CD4-positive, alpha-beta T cell (primary cell): ENCODE results near the gene PPBP. TPM values are rescaled to one million over a fixed set of nuclear protein-coding genes. Genes with fewer than 3 reads are reported as not detected.

Source experiments
- ATAC-seq: fragments of 200-7000 bp; cut with Tn5 transposase; one replicate; pipeline ENCODE4 v1.10.0; 2022; ENCODE audit warnings: mild to moderate bottlenecking; ENCODE audit not compliant: poor library complexity
- CTCF ChIA-PET: fragments of 350-600 bp; sonication (Branson Sonifier 250); formaldehyde crosslinking; loops from one replicate; lab custom pipeline; 2021; ENCODE audit warnings: antibody characterized with exemption, inconsistent platforms; lab: Charles Lee
- POLR2A ChIA-PET: fragments of 350-600 bp; sonication (Branson Sonifier 250); formaldehyde crosslinking; loops from one replicate; lab custom pipeline; 2021; ENCODE audit warnings: antibody characterized with exemption, inconsistent platforms; lab: Charles Lee
- DNase-seq, 14 experiments: peaks; one replicate each; pipeline ENCODE4 v3.0.0-alpha.2; 2013 to 2020; ENCODE audit warnings: mixed read lengths in 2 of 14
- H3K27ac ChIP-seq, 2 donors: one replicate each; pipeline versions ENCODE4 v1.5.1 to v1.7.0; 2013; ENCODE audit warnings: low read length in 2 of 2, low read depth in 1 of 2, mild to moderate bottlenecking in 1 of 2
- H3K27me3 ChIP-seq, 2 experiments: 1 replicate in 1 of 2; 2 replicates in 1 of 2; pipeline versions ENCODE4 v1.6.1 to v1.7.0; 2013; ENCODE audit warnings: low read length in 2 of 2, control low read depth in 1 of 2, mild to moderate bottlenecking in 1 of 2, moderate library complexity in 1 of 2; ENCODE audit not compliant: insufficient read depth in 2 of 2, control insufficient read depth in 1 of 2
- H3K36me3 ChIP-seq: one replicate; pipeline ENCODE4 v1.6.1; 2013; ENCODE audit warnings: low read length, control low read depth; ENCODE audit not compliant: insufficient read depth
- H3K4me1 ChIP-seq: one replicate; pipeline ENCODE4 v1.6.1; 2013; ENCODE audit warnings: low read length, control low read depth; ENCODE audit not compliant: insufficient read depth
- H3K4me3 ChIP-seq: one replicate; pipeline ENCODE4 v1.5.1; 2013; ENCODE audit warnings: mild to moderate bottlenecking, low read length, moderate library complexity
- H3K9me3 ChIP-seq, 2 experiments: 1 replicate in 1 of 2; 2 replicates in 1 of 2; pipeline versions ENCODE4 v1.6.1 to v1.7.0; 2013; ENCODE audit warnings: low read length in 2 of 2, mild to moderate bottlenecking in 2 of 2, control low read depth in 1 of 2, moderate library complexity in 1 of 2; ENCODE audit not compliant: control insufficient read depth in 1 of 2, insufficient read depth in 1 of 2
- H3K27ac Mint-ChIP-seq: one replicate; pipeline ENCODE4 v1.8.0; 2020; ENCODE audit warnings: mixed read lengths
- H3K27me3 Mint-ChIP-seq: one replicate; pipeline ENCODE4 v1.8.0; 2021; ENCODE audit warnings: mixed read lengths
- H3K36me3 Mint-ChIP-seq: one replicate; pipeline ENCODE4 v1.8.0; 2021; ENCODE audit warnings: low read depth, mixed read lengths
- H3K4me1 Mint-ChIP-seq: one replicate; pipeline ENCODE4 v1.8.0; 2021; ENCODE audit warnings: low read depth, mixed read lengths
- H3K4me3 Mint-ChIP-seq: one replicate; pipeline ENCODE4 v1.8.0; 2020; ENCODE audit warnings: mild to moderate bottlenecking, mixed read lengths
- H3K9me3 Mint-ChIP-seq: one replicate; pipeline ENCODE4 v1.8.0; 2020; ENCODE audit warnings: mixed read lengths
- intact Hi-C, 2 experiments: fragments of 100-400 bp; cut with DNase I in 1 of 2; cut with micrococcal nuclease in 1 of 2; formaldehyde crosslinking; loops; one replicate each; pipeline versions ENCODE4 v1.15.1 to v1.9.0; 2023 to 2025; cut with DNase I, micrococcal nuclease
- total RNA-seq, 174 experiments: library from RNA in 2 of 174; stranded (reverse) in 2 of 174; gene quantifications; one replicate each; pipeline ENCODE4 v1.2.3 and lab custom pipeline; 2021 to 2026
- TF ChIP-seq, protein P1 (sequence below): fragments of 200-600 bp; IDR thresholded peaks from one replicate; pipeline ENCODE4 v1.8.0; 2022; ENCODE audit warnings: antibody characterized with exemption, mild to moderate bottlenecking

Gene PPBP
- total RNA-seq, 2 experiments from 2014 or later = 0.52 to 0.95 TPM

- H3K4me3 ChIP-seq = no peak overlapping the region
- H3K4me1 Mint-ChIP-seq = no peaks in the 10 kb centered on the region
- peaks cover 0 to 4% of the 10 kb centered on the region in 2 experiments for H3K9me3 ChIP-seq
- no peaks in the 10 kb centered on the region for H3K4me1 ChIP-seq
- DNase-seq (no peak), ATAC-seq (no peak)
- H3K36me3 ChIP-seq = no peaks in the 10 kb centered on the region
- ChIA-PET CTCF (no interaction called here), POLR2A (no interaction called here)
- H3K4me3 Mint-ChIP-seq = no peak overlapping the region
- H3K36me3 Mint-ChIP-seq = no peaks in the 10 kb centered on the region
- peaks cover 3% of the 10 kb centered on the region for H3K9me3 Mint-ChIP-seq
- no peak overlapping the region for H3K27ac Mint-ChIP-seq
- H3K27me3 ChIP-seq = no peaks in the 10 kb centered on the region
- H3K27ac ChIP-seq = no peak overlapping the region
- intact Hi-C loops = no loop called here
- TF ChIP-seq, protein P1, sequence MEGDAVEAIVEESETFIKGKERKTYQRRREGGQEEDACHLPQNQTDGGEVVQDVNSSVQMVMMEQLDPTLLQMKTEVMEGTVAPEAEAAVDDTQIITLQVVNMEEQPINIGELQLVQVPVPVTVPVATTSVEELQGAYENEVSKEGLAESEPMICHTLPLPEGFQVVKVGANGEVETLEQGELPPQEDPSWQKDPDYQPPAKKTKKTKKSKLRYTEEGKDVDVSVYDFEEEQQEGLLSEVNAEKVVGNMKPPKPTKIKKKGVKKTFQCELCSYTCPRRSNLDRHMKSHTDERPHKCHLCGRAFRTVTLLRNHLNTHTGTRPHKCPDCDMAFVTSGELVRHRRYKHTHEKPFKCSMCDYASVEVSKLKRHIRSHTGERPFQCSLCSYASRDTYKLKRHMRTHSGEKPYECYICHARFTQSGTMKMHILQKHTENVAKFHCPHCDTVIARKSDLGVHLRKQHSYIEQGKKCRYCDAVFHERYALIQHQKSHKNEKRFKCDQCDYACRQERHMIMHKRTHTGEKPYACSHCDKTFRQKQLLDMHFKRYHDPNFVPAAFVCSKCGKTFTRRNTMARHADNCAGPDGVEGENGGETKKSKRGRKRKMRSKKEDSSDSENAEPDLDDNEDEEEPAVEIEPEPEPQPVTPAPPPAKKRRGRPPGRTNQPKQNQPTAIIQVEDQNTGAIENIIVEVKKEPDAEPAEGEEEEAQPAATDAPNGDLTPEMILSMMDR = no peak
- peaks cover 6% of the 10 kb centered on the region for H3K27me3 Mint-ChIP-seq
Observed at GRCh38 chr4:74028504-74028903, 40.5 kb upstream of the PPBP start.

GRCh38 chr4:74023709-74024108, 35.7 kb upstream of the PPBP start:
- Histone ChIP-seq H3K36me3 (no peaks in the 10 kb centered on the region), H3K4me3 (no peak overlapping the region), H3K4me1 (no peaks in the 10 kb centered on the region), H3K9me3 (peaks cover 0 to 4% of the 10 kb centered on the region in 2 experiments), H3K27ac (no peak overlapping the region), H3K27me3 (no peaks in the 10 kb centered on the region)
- DNase-seq (no peak), ATAC-seq (no peak)
- Mint-ChIP-seq H3K36me3 (no peaks in the 10 kb centered on the region), H3K27ac (no peak overlapping the region), H3K27me3 (no peaks in the 10 kb centered on the region), H3K4me1 (no peaks in the 10 kb centered on the region), H3K9me3 (peaks cover 3% of the 10 kb centered on the region), H3K4me3 (no peak overlapping the region)
- TF ChIP-seq, protein P1 = no peak
- CTCF ChIA-PET = no interaction called here
- intact Hi-C loops = no loop called here
- POLR2A ChIA-PET = no interaction called here

DNA sequence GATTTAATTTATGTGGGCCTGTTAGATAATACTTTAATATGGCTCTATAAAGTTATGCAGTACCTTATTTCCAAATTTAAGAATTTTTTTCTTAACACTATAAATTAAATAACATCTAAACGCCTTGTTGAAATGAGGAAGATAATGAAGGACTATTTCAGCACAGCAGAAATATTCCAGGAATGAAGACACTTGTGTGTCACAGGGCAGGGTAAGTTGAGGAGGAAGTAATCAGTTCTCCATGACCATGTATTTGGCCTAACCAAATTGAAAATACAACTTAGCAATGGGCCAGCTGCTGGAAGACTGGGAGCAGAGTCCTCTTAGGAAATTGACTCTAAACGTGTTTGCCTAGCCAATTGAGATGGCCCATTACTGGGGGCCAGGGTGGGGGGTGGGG, 33.6 kb upstream of the PPBP start:
- H3K27me3 ChIP-seq = no peaks in the 10 kb centered on the region
- TF ChIP-seq, protein P1 = no peak
- no peak overlapping the region for H3K4me3 Mint-ChIP-seq
- H3K9me3 ChIP-seq = peaks cover 0 to 4% of the 10 kb centered on the region in 2 experiments
- H3K36me3 Mint-ChIP-seq = no peaks in the 10 kb centered on the region
- no peak overlapping the region for H3K27ac Mint-ChIP-seq
- ATAC-seq = no peak
- no peaks in the 10 kb centered on the region for H3K4me1 ChIP-seq
- peaks cover 3% of the 10 kb centered on the region for H3K9me3 Mint-ChIP-seq
- H3K27ac ChIP-seq = no peak overlapping the region
- DNase-seq = no peak
- intact Hi-C loops = no loop called here
- ChIA-PET POLR2A (no interaction called here), CTCF (no interaction called here)
- H3K4me1 Mint-ChIP-seq = no peaks in the 10 kb centered on the region
- no peaks in the 10 kb centered on the region for H3K27me3 Mint-ChIP-seq
- no peak overlapping the region for H3K4me3 ChIP-seq
- H3K36me3 ChIP-seq = no peaks in the 10 kb centered on the region
